ENCODE data around the gene ASPG.

- TF ChIP-seq CTCF (conservative IDR thresholded peaks at IDR 0.05): no peak
- TF ChIP-seq EZH2 (IDR thresholded peaks at IDR 0.05; ENCODE audit: low read depth): no peak
Observed at GRCh38 chr14:104151026-104151381, 65.5 kb downstream of the ASPG start.

Data from PC-9 (cell line).